Naive thymus-derived CD4-positive, alpha-beta T cell (primary cell): ENCODE data around the gene NOP16. TPM values are rescaled to one million over a fixed set of nuclear protein-coding genes. Genes with fewer than 3 reads are reported as not detected.

Experiments
- ATAC-seq: fragments of 150-1000 bp; cut with Tn5 transposase; 2 replicates; pipeline ENCODE4 v1.10.0; 2021; ENCODE audit warnings: mild to moderate bottlenecking, moderate library complexity
- CTCF ChIA-PET: fragments of 350-600 bp; sonication (Branson Sonifier 250); formaldehyde crosslinking; loops from one replicate; lab custom pipeline; 2021; ENCODE audit warnings: antibody characterized with exemption; lab: Charles Lee
- POLR2A ChIA-PET: fragments of 350-600 bp; sonication (Branson Sonifier 250); formaldehyde crosslinking; loops from one replicate; lab custom pipeline; 2021; ENCODE audit warnings: antibody characterized with exemption, inconsistent platforms; lab: Charles Lee
- DNase-seq, 9 donors: peaks; one replicate each; pipeline versions ENCODE4 v3.0.0 to v3.0.0-alpha.2; 2020 to 2022; ENCODE audit warnings: mixed read lengths in 1 of 9
- H3K27ac ChIP-seq: one replicate; pipeline ENCODE4 v1.7.0; 2013; ENCODE audit warnings: mild to moderate bottlenecking, low read depth, low read length, moderate library complexity
- H3K27me3 ChIP-seq, 2 donors: one replicate each; pipeline ENCODE4 v1.7.0; 2013; ENCODE audit warnings: low read length in 2 of 2, mild to moderate bottlenecking in 2 of 2, moderate library complexity in 2 of 2; ENCODE audit not compliant: control insufficient read depth in 2 of 2, insufficient read depth in 2 of 2
- H3K36me3 ChIP-seq, 3 experiments: 1 replicate in 2 of 3; 2 replicates in 1 of 3; pipeline ENCODE4 v1.7.0; 2013; ENCODE audit warnings: low read length in 3 of 3, mild to moderate bottlenecking in 3 of 3, moderate library complexity in 1 of 3; ENCODE audit not compliant: insufficient read depth in 3 of 3, control insufficient read depth in 2 of 3
- H3K4me1 ChIP-seq, 2 donors: one replicate each; pipeline ENCODE4 v1.7.0; 2013; ENCODE audit warnings: low read length in 2 of 2, mild to moderate bottlenecking in 2 of 2, moderate library complexity in 1 of 2; ENCODE audit not compliant: control insufficient read depth in 2 of 2, insufficient read depth in 2 of 2
- H3K4me3 ChIP-seq: 2 replicates; pipeline ENCODE4 v1.7.0; 2013; ENCODE audit warnings: mild to moderate bottlenecking, low read length
- H3K9me3 ChIP-seq, 3 experiments: 1 replicate in 2 of 3; 2 replicates in 1 of 3; pipeline ENCODE4 v1.7.0; 2013; ENCODE audit warnings: low read length in 3 of 3; ENCODE audit not compliant: control insufficient read depth in 2 of 3
- H3K27ac Mint-ChIP-seq, 9 donors: one replicate each; pipeline ENCODE4 v1.8.0; 2020 to 2022; ENCODE audit warnings: mixed read lengths in 9 of 9, mild to moderate bottlenecking in 8 of 9, moderate library complexity in 5 of 9, inconsistent platforms in 2 of 9
- H3K27me3 Mint-ChIP-seq, 5 donors: one replicate each; pipeline ENCODE4 v1.8.0; 2021 to 2022; ENCODE audit warnings: mixed read lengths in 5 of 5, mild to moderate bottlenecking in 1 of 5
- H3K36me3 Mint-ChIP-seq, 5 donors: one replicate each; pipeline ENCODE4 v1.8.0; 2020 to 2022; ENCODE audit warnings: mixed read lengths in 5 of 5, mild to moderate bottlenecking in 3 of 5, inconsistent platforms in 1 of 5
- H3K4me1 Mint-ChIP-seq, 7 donors: one replicate each; pipeline ENCODE4 v1.8.0; 2020 to 2022; ENCODE audit warnings: mixed read lengths in 7 of 7, mild to moderate bottlenecking in 3 of 7, inconsistent platforms in 1 of 7
- H3K4me3 Mint-ChIP-seq, 10 donors: one replicate each; pipeline ENCODE4 v1.8.0; 2020 to 2022; ENCODE audit warnings: mild to moderate bottlenecking in 10 of 10, mixed read lengths in 10 of 10, moderate library complexity in 6 of 10, inconsistent platforms in 2 of 10
- H3K9me3 Mint-ChIP-seq, 11 donors: one replicate each; pipeline ENCODE4 v1.8.0; 2020 to 2022; ENCODE audit warnings: mixed read lengths in 11 of 11, mild to moderate bottlenecking in 4 of 11, inconsistent platforms in 1 of 11, moderate library complexity in 1 of 11
- intact Hi-C, 2 donors: fragments of 100-400 bp; cut with micrococcal nuclease; formaldehyde crosslinking; loops; one replicate each; pipeline ENCODE4 v1.15.1; 2023
- polyA plus RNA-seq, 2 donors: library from polyadenylated mRNA; unstranded; fragments of 300-500 nt; fragmentation: Illumina TruSeq; gene quantifications; one replicate each; pipeline ENCODE4 v1.2.3, GENCODE V29; 2021
- total RNA-seq, 6 experiments: library from RNA in 5 of 6; stranded (reverse) in 5 of 6; gene quantifications; 1 replicate in 5 of 6; 2 replicates in 1 of 6; pipeline ENCODE4 v1.2.3 and lab custom pipeline; 2021 to 2026

Gene NOP16
- total and polyA plus RNA-seq, 7 experiments from 2014 or later: 12.8 to 42.2 (median 22.3) TPM

DNA sequence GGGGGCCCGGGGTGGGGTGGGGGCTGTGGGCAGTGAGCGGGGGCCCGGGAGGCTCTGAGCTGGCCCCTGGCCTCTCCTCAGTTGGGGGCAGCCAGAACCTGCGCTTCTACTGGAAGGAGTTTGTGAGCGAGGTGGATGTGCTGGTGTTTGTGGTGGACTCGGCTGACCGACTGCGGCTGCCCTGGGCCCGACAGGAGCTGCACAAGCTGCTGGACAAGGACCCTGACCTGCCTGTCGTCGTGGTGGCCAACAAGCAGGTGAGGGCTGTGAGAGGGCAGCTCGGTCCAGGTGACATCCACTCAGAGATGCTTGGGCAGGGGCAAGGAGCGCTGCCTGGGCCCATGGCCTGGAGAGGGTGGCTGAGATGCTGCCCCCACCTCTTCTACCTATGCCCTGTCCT is 19.7 kb downstream of the NOP16 start:
- ChIA-PET POLR2A (interaction anchor here (1.0 kb wide), 1 partner anchor 20 kb away, joined by 4 read pairs; the partner anchor contains the start of genes HIGD2A and NOP16), CTCF (interaction anchor here (0.6 to 0.7 kb wide), 2 partner anchors 134 to 591 kb away, joined by 3 read pairs; no protein-coding TSS in a partner anchor)
- peaks cover 0 to 2% (median 0%) of the 10 kb centered on the region in 11 donors for H3K9me3 Mint-ChIP-seq
- H3K36me3 ChIP-seq: peaks cover 0 to 6% (median 0%) of the 10 kb centered on the region in 3 experiments
- DNase-seq (no peak), ATAC-seq (no peak)
- peaks cover 6 to 12% of the 10 kb centered on the region in 2 donors for H3K4me1 ChIP-seq
- no peak overlapping the region for H3K27ac ChIP-seq
- H3K4me3 ChIP-seq: no peak overlapping the region
- no peaks in the 10 kb centered on the region for H3K27me3 ChIP-seq
- H3K4me3 Mint-ChIP-seq: no peak overlapping the region
- H3K27ac Mint-ChIP-seq: no peak overlapping the region
- H3K9me3 ChIP-seq: no peaks in the 10 kb centered on the region
- intact Hi-C loops: loop anchor here (10.0 kb wide), 3 partner anchors 574 to 1836 kb away; partner anchors contain the start of genes HNRNPAB (in 1 of the 2) and HRH2 (in 1 of the 2)
- H3K4me1 Mint-ChIP-seq: peaks cover 6 to 18% (median 12%) of the 10 kb centered on the region in 7 donors
- H3K36me3 Mint-ChIP-seq: peaks cover 0 to 15% (median 7%) of the 10 kb centered on the region in 5 donors
- no peaks in the 10 kb centered on the region for H3K27me3 Mint-ChIP-seq

DNA sequence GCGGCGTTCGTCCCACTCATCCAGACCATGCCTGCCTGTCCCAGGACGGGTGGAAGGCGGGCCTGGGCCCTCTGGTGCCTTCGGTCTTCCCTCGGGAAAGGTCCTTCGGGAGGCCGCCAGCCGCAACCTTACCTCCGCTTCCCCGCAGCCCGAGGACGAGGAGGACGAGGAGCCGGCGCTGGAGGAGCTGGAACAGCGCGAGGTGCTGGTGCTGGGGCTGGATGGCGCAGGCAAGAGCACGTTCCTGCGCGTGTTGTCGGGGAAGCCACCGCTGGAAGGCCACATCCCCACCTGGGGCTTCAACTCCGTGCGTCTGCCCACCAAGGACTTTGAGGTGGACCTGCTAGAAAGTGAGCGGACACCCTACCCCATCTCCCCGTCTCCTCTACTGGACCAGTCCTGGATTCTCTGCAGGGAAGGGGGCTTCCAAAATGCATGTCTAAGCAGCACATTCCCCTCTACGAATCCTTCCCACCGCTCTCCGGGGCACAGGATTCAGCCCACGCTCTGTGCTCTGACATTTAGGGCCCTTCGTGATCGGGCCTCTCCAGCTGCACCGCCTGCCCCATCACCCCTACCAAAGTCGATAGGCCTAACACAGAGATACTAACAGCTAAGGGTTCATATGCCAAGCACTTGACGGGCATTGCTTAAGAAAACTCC is 22.0 kb downstream of the NOP16 start:
- ChIA-PET CTCF (interaction anchor here (1.0 kb wide), 1 partner anchor 131 kb away, joined by 3 read pairs; no protein-coding TSS in a partner anchor), POLR2A (no interaction called here)
- H3K4me1 Mint-ChIP-seq: peaks cover 6 to 35% (median 26%) of the 10 kb centered on the region in 7 donors
- H3K9me3 Mint-ChIP-seq: peaks cover 0 to 2% (median 0%) of the 10 kb centered on the region in 11 donors
- intact Hi-C loops: loop anchor here (10.0 kb wide), 3 partner anchors 572 to 1838 kb away; partner anchors contain the start of genes HNRNPAB (in 1 of the 2) and HRH2 (in 1 of the 2)
- peaks cover 13 to 18% of the 10 kb centered on the region in 2 donors for H3K4me1 ChIP-seq
- H3K4me3 ChIP-seq: peak overlapping the region; percentile 79
- peak overlapping the region; percentile 71 for H3K27ac ChIP-seq
- peak overlapping the region in 6 of 9 donors; percentile 4 to 72 (median 54) for H3K27ac Mint-ChIP-seq
- H3K4me3 Mint-ChIP-seq: peak overlapping the region; percentile 64 to 85 (median 80)
- H3K36me3 Mint-ChIP-seq: peaks cover 0 to 14% (median 7%) of the 10 kb centered on the region in 5 donors
- H3K27me3 ChIP-seq: no peaks in the 10 kb centered on the region
- no peaks in the 10 kb centered on the region for H3K9me3 ChIP-seq
- H3K36me3 ChIP-seq: peaks cover 0 to 6% (median 0%) of the 10 kb centered on the region in 3 experiments
- ATAC-seq (no peak), DNase-seq (no peak)
- no peaks in the 10 kb centered on the region for H3K27me3 Mint-ChIP-seq

DNA sequence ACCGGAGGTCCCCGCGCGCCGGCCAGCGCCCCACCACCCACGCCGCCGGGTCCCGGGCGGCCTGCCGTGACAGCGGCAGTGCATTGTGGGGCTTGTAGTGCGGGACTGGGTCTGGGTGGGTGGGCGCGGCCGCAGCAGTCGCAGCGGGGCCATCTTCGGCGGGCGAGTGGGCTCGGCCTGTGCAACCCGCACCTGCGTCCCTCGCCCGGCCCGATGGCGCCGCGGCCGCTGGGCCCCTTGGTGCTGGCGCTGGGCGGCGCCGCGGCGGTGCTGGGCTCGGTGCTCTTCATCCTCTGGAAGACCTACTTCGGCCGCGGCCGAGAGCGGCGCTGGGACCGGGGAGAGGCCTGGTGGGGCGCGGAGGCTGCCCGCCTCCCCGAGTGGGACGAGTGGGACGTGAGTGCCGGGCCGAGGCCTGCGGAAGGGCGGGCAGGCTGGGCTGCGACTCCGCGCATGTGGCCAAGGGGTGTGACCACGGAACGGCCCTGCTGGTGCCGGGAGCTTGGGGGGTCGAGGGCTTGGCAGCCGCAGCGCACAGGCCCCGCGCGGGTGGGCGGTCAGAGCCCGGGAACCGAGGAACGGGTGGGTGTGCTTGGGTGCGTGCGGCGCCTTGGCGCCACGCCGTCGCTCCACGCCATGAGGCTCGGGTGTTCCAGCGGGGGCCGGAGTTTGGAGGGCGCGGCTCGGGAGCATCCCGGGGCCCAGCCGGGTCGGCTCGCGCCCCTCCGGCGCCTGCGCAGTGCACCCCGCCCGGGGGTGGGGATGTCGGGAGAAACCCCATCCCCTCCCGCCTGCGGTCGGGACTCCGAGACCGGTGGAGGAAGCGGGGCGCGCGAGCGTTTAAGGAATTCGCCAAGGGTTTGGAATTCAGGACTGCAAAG is 22.8 kb downstream of the NOP16 start, which contains the start of gene ARL10:
ARL10 (plus strand) TSS at position 137 of the 881 bp plus-strand sequence; CDS start at position 214, 77 bp downstream.
- Histone ChIP-seq H3K4me3 (peak within 1 kb of the TSS; percentile 79), H3K27ac (peak within 1 kb of the TSS; percentile 71), H3K9me3 (no peaks in the 10 kb centered on the region), H3K27me3 (no peaks in the 10 kb centered on the region), H3K4me1 (peaks cover 13 to 18% of the 10 kb centered on the region in 2 donors), H3K36me3 (peaks cover 0 to 6% (median 0%) of the 10 kb centered on the region in 3 experiments)
- H3K36me3 Mint-ChIP-seq: peaks cover 0 to 12% (median 7%) of the 10 kb centered on the region in 5 donors
- H3K9me3 Mint-ChIP-seq: peaks cover 0 to 2% (median 0%) of the 10 kb centered on the region in 11 donors
- ATAC-seq: peak; percentile 17
- no peaks in the 10 kb centered on the region for H3K27me3 Mint-ChIP-seq
- ChIA-PET POLR2A (interaction anchor here (1.0 kb wide), 1 partner anchor 11 kb away, joined by 3 read pairs; no protein-coding TSS in a partner anchor), CTCF (interaction anchor here (1.0 kb wide), 1 partner anchor 130 kb away, joined by 3 read pairs; no protein-coding TSS in a partner anchor)
- peaks cover 6 to 35% (median 26%) of the 10 kb centered on the region in 7 donors for H3K4me1 Mint-ChIP-seq
- H3K4me3 Mint-ChIP-seq: peak within 1 kb of the TSS; percentile 70 to 85 (median 81)
- H3K27ac Mint-ChIP-seq: peak within 1 kb of the TSS; percentile 43 to 85 (median 69)
- intact Hi-C loops: loop anchor here (1.0 to 10.0 kb wide), 7 partner anchors 23 to 1839 kb away; partner anchors contain the start of genes CLTB (in 1 of the 2), FAF2 (in 1 of the 2), HIGD2A (in 1 of the 2) and HNRNPAB (in 1 of the 2)
- DNase-seq: peak in 8 of 9 donors; percentile 29 to 78 (median 40)

DNA sequence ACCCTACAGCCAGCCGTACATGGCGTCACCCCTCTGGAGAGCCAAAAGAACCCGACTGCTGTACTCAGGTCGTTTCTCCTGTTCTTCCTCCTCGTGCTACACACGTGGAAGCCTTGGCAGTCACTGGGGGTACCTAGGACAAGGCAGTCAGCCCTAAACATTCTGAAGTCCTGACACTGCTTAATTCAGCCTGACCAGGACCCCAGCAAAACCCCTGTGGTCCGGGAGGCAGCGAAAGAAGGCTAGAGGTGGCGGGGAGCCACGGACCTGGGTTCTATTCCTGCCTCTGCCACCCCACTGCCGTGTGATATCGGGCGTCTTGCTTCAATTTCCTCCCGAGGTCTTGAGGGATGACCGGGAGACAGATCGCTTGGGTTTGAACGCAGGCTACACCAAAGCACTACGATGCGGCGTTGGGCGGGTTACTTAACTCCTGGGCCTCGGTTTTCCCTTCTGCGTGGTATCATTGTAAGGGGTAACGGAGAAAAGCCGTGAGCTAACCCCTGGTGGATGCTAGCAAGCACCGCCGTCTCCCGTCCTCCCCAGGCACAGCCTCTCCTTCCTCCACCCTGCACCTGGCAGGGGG is 23.5 kb downstream of the NOP16 start:
- Histone ChIP-seq H3K27me3 (no peaks in the 10 kb centered on the region), H3K36me3 (no peaks in the 10 kb centered on the region), H3K9me3 (no peaks in the 10 kb centered on the region), H3K4me1 (peaks cover 15 to 18% of the 10 kb centered on the region in 2 donors), H3K4me3 (peak overlapping the region; percentile 79), H3K27ac (peak overlapping the region; percentile 71)
- ChIA-PET POLR2A (interaction anchor here (1.0 to 1.5 kb wide), 2 partner anchors 12 to 24 kb away, joined by 3 to 5 read pairs; partner anchors contain the start of genes HIGD2A and NOP16), CTCF (interaction anchor here (0.7 kb wide), 1 partner anchor 1006 kb away, joined by 3 read pairs; no protein-coding TSS in a partner anchor)
- intact Hi-C loops: loop anchor here (1.0 to 10.0 kb wide), 8 partner anchors 23 to 1840 kb away; partner anchors contain the start of genes SIMC1 (in 2 of the 2), CLTB (in 1 of the 2), FAF2 (in 1 of the 2) and HIGD2A (in 1 of the 2)
- peak in 1 of 9 donors; percentile 42 for DNase-seq
- Mint-ChIP-seq H3K27ac (peak overlapping the region; percentile 43 to 85 (median 69)), H3K4me3 (peak overlapping the region; percentile 70 to 84 (median 80)), H3K36me3 (peaks cover 0 to 13% (median 7%) of the 10 kb centered on the region in 5 donors), H3K4me1 (peaks cover 6 to 36% (median 27%) of the 10 kb centered on the region in 7 donors), H3K27me3 (no peaks in the 10 kb centered on the region), H3K9me3 (peaks cover 0 to 2% (median 0%) of the 10 kb centered on the region in 11 donors)
- no peak for ATAC-seq

DNA sequence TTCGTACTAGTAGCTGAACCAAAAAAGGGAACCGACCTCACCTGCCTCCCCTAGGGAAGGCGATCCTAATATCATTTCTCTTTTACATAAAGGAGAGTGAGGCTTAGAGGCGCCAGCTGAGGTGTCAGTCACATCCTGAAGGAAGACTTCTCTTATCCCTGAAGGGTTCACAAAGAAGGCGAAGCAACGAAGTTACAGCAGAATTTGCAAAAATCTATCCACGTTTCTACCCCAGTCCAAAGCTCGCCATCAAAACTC is 26.2 kb downstream of the NOP16 start:
- ATAC-seq (no peak), DNase-seq (no peak)
- H3K4me3 ChIP-seq: peak overlapping the region; percentile 82
- CTCF ChIA-PET: interaction anchor here (0.6 to 1.1 kb wide), 4 partner anchors 86 to 700 kb away, joined by 3 to 4 read pairs (median 3); partner anchors contain the start of gene FAF2
- POLR2A ChIA-PET: interaction anchor here (0.7 to 3.7 kb wide), 16 partner anchors 9 to 187 kb away, joined by 4 to 53 read pairs (median 6); partner anchors contain the start of genes CDHR2, CLTB, FAF2 and HIGD2A
- H3K36me3 Mint-ChIP-seq: peaks cover 0 to 13% (median 9%) of the 10 kb centered on the region in 5 donors
- peak overlapping the region; percentile 93 to 99 (median 98) for H3K4me3 Mint-ChIP-seq
- peaks cover 0 to 4% (median 4%) of the 10 kb centered on the region in 3 experiments for H3K36me3 ChIP-seq
- intact Hi-C loops: loop anchor here (1.0 to 10.0 kb wide), 5 partner anchors 54 to 1843 kb away; partner anchors contain the start of genes SIMC1 (in 2 of the 2), CLTB (in 1 of the 2), HNRNPAB (in 1 of the 2) and HRH2 (in 1 of the 2)
- peaks cover 19 to 50% (median 37%) of the 10 kb centered on the region in 7 donors for H3K4me1 Mint-ChIP-seq
- H3K27ac Mint-ChIP-seq: peak overlapping the region; percentile 91 to 99 (median 94)
- peaks cover 19 to 24% of the 10 kb centered on the region in 2 donors for H3K4me1 ChIP-seq
- H3K9me3 ChIP-seq: no peaks in the 10 kb centered on the region
- no peaks in the 10 kb centered on the region for H3K27me3 ChIP-seq
- H3K27ac ChIP-seq: peak overlapping the region; percentile 80
- H3K9me3 Mint-ChIP-seq: no peaks in the 10 kb centered on the region
- H3K27me3 Mint-ChIP-seq: no peaks in the 10 kb centered on the region
